Measurements from ENCODE around the gene GLIPR2. TPM values are rescaled to one million over a fixed set of nuclear protein-coding genes. Genes with fewer than 3 reads are reported as not detected.
"Not testable (repeated sequence)": the region's sequence is repeated elsewhere in the genome, so short reads cannot be mapped to it uniquely, and the experiment has no call there.

Gene GLIPR2
- total RNA-seq, 1 experiment from 2014 or later = 0.28 TPM

- no peak for DNase-seq (ENCODE audit: low spot score)
Measured at GRCh38 chr9:36123515-36123914, 13.0 kb upstream of the GLIPR2 start.

GRCh38 chr9:36125062-36125855 is 11.3 kb upstream of the GLIPR2 start:
- no peak for DNase-seq (ENCODE audit: low spot score)

- no peak for DNase-seq (ENCODE audit: low spot score)
Measured at GRCh38 chr9:36126016-36126730, 10.4 kb upstream of the GLIPR2 start.

GRCh38 chr9:36127652-36128244 is 8.8 kb upstream of the GLIPR2 start:
- no peak for DNase-seq (ENCODE audit: low spot score)

- DNase-seq (ENCODE audit: low spot score) = no peak
Measured at GRCh38 chr9:36128349-36128748, 8.2 kb upstream of the GLIPR2 start.

- no peak for DNase-seq (ENCODE audit: low spot score)
Measured at GRCh38 chr9:36129139-36129538, 7.4 kb upstream of the GLIPR2 start.

- DNase-seq (ENCODE audit: low spot score) = not testable (repeated sequence)
Measured at GRCh38 chr9:36131666-36132065, 4.9 kb upstream of the GLIPR2 start.

GRCh38 chr9:36132086-36132485 is 4.4 kb upstream of the GLIPR2 start:
- no peak for DNase-seq (ENCODE audit: low spot score)

- no peak for DNase-seq (ENCODE audit: low spot score)
Measured at GRCh38 chr9:36134761-36135505, 1.6 kb upstream of the GLIPR2 start.

- no peak for DNase-seq (ENCODE audit: low spot score)
Measured at GRCh38 chr9:36135741-36136271, 727 bp upstream of the GLIPR2 start.

GRCh38 chr9:36136894-36137391 is 410 bp downstream of the GLIPR2 start:
- DNase-seq (ENCODE audit: low spot score) = no peak

- no peak for DNase-seq (ENCODE audit: low spot score)
Measured at GRCh38 chr9:36137392-36138004, 965 bp downstream of the GLIPR2 start.

GRCh38 chr9:36138496-36138895 is 2.0 kb downstream of the GLIPR2 start:
- DNase-seq (ENCODE audit: low spot score) = no peak

GRCh38 chr9:36138901-36139300 is 2.4 kb downstream of the GLIPR2 start:
- no peak for DNase-seq (ENCODE audit: low spot score)

GRCh38 chr9:36140086-36141084 is 3.9 kb downstream of the GLIPR2 start:
- no peak for DNase-seq (ENCODE audit: low spot score)

GRCh38 chr9:36141288-36141687 is 4.8 kb downstream of the GLIPR2 start:
- DNase-seq (ENCODE audit: low spot score) = no peak

- no peak for DNase-seq (ENCODE audit: low spot score)
Measured at GRCh38 chr9:36141761-36142160, 5.2 kb downstream of the GLIPR2 start.

- no peak for DNase-seq (ENCODE audit: low spot score)
Measured at GRCh38 chr9:36142510-36143244, 6.1 kb downstream of the GLIPR2 start.

GRCh38 chr9:36143245-36143641 is 6.7 kb downstream of the GLIPR2 start:
- DNase-seq (ENCODE audit: low spot score) = no peak
